ENCODE data around the gene NOL8. TPM values are rescaled to one million over a fixed set of nuclear protein-coding genes. Genes with fewer than 3 reads are reported as not detected.

The NOL8 gene
- total RNA-seq, 1 experiment from 2014 or later = 48.2 TPM

- ChIA-PET RAD21 (ENCODE audit: low non-redundant PET in 1 of 2, low total read pairs in 2 of 2, uncharacterized antibody in 2 of 2, unreplicated experiment in 2 of 2) (no interaction called here), POLR2A (no interaction called here), CTCF (no interaction called here)
- Histone ChIP-seq H4K20me1 (ENCODE audit: insufficient read depth) (peaks cover 1% of the 10 kb centered on the region; the same call in 1 of the 2 replicates), H2AFZ (ENCODE audit: low read depth, low read length, poor library complexity, severe bottlenecking) (no peak overlapping the region), H3K36me3 (ENCODE audit: control insufficient read depth in 1 of 2, insufficient read depth in 2 of 2, low read length in 2 of 2) (peaks cover 79 to 91% of the 10 kb centered on the region in 2 experiments), H3K27ac (ENCODE audit: low read depth, low read length) (no peak overlapping the region), H3K4me2 (ENCODE audit: low read length) (no peak overlapping the region), H3K27me3 (ENCODE audit: insufficient read depth, low read length) (no peaks in the 10 kb centered on the region), H3K79me2 (ENCODE audit: insufficient read depth, low read length) (peaks cover 26% of the 10 kb centered on the region; the same call in 1 of the 2 replicates), H3K9ac (ENCODE audit: low read length) (no peak overlapping the region), H3K9me3 (ENCODE audit: control insufficient read depth in 1 of 2, insufficient read depth in 1 of 2, low read depth in 1 of 2, low read length in 2 of 2) (no peaks in the 10 kb centered on the region), H3K9me2 (ENCODE audit: insufficient read depth) (no peaks in the 10 kb centered on the region), H3K4me3 (replicated peaks in 1 of 2; ENCODE audit: low read depth in 1 of 2, low read length in 2 of 2) (no peak overlapping the region), H3K4me1 (ENCODE audit: control insufficient read depth in 1 of 2, insufficient read depth in 2 of 2, low read length in 2 of 2) (no peaks in the 10 kb centered on the region)
- ATAC-seq (no peak), DNase-seq (ENCODE audit: low read depth, low spot score) (no peak)
- TF ChIP-seq TCF7L2 (IDR thresholded peaks at IDR 0.05; ENCODE audit: borderline replicate concordance, extremely low read depth, insufficient read depth, insufficient read length) (no peak), EZH2phosphoT487 (IDR thresholded peaks at IDR 0.05; ENCODE audit: borderline replicate concordance) (no peak), ZNF274 (IDR thresholded peaks at IDR 0.05; ENCODE audit: low read depth, low read length) (no peak), YY1 (IDR thresholded peaks at IDR 0.05; ENCODE audit: extremely low read depth, insufficient replicate concordance, low read depth, low read length) (no peak), SP1 (IDR thresholded peaks at IDR 0.05; ENCODE audit: low read depth) (no peak), REST (IDR thresholded peaks at IDR 0.05; ENCODE audit: low read depth) (no peak), ATF3 (IDR thresholded peaks at IDR 0.05) (no peak), ZBTB33 (IDR thresholded peaks at IDR 0.05; ENCODE audit: extremely low read depth, insufficient replicate concordance, low read length) (no peak), CEBPB (IDR thresholded peaks at IDR 0.05; ENCODE audit: low read depth) (no peak), POLR2A (IDR thresholded peaks at IDR 0.05; ENCODE audit: borderline replicate concordance, extremely low read depth, insufficient read depth, insufficient read length) (no peak), EGR1 (IDR thresholded peaks at IDR 0.05; ENCODE audit: low read depth) (no peak), JUND (IDR thresholded peaks at IDR 0.05) (no peak), POLR2AphosphoS5 (IDR thresholded peaks at IDR 0.05; ENCODE audit: low read depth, low read length) (no peak), ELF1 (IDR thresholded peaks at IDR 0.05; ENCODE audit: borderline replicate concordance, low read depth) (no peak), SRF (IDR thresholded peaks at IDR 0.05; ENCODE audit: low read depth) (no peak), RAD21 (IDR thresholded peaks at IDR 0.05; ENCODE audit: low read depth) (no peak), CBX3 (IDR thresholded peaks at IDR 0.05; ENCODE audit: low read depth) (no peak), EZH2 (IDR thresholded peaks at IDR 0.05) (no peak), SIN3A (IDR thresholded peaks at IDR 0.05; ENCODE audit: low read depth) (no peak), CTCF (IDR thresholded peaks at IDR 0.05 in 2 of 3, conservative IDR thresholded peaks at IDR 0.05 in 1 of 3; ENCODE audit: borderline replicate concordance in 1 of 3, insufficient read depth in 1 of 3, low read depth in 2 of 3, low read length in 2 of 3) (no peak)
- intact Hi-C loops (cut with micrococcal nuclease) = no loop called here
- BruUV-seq (replicated peaks) = no TSS peak
Measured at GRCh38 chr9:92257327-92257726, 67.8 kb downstream of the NOL8 start.

Data from HCT116 (cell line).